Neural cell (in vitro differentiated cells): ENCODE data around the gene DNAJC15. TPM values are rescaled to one million over a fixed set of nuclear protein-coding genes. Genes with fewer than 3 reads are reported as not detected.

Experiments used
- H2AFZ ChIP-seq: fragments of 200-600, 300-800 bp; sonication (generic), shearing (Covaris generic); 2 replicates; pipeline ENCODE4 v1.6.0; 2014; ENCODE audit warnings: low read depth, mild to moderate bottlenecking, antibody characterized with exemption, low read length, moderate library complexity
- H3F3A ChIP-seq: fragments of 200-600 bp; shearing (Covaris generic); 2 replicates; pipeline ENCODE4 v1.6.1; 2016; ENCODE audit warnings: mild to moderate bottlenecking, moderate library complexity, mixed read lengths, antibody characterized with exemption, low read length; ENCODE audit not compliant: insufficient read depth, poor library complexity, severe bottlenecking
- H3K27ac ChIP-seq: fragments of 200-600, 300-800 bp; sonication (generic), shearing (Covaris generic); 2 replicates; pipeline ENCODE4 v1.5.1; 2014; ENCODE audit warnings: mild to moderate bottlenecking, low read length, moderate library complexity
- H3K27me3 ChIP-seq: fragments of 300-800, 200-600 bp; sonication (generic), shearing (Covaris generic); 2 replicates; pipeline ENCODE4 v1.6.0; 2014; ENCODE audit warnings: mild to moderate bottlenecking, low read depth, low read length, moderate library complexity; ENCODE audit not compliant: insufficient read depth
- H3K36me3 ChIP-seq: fragments of 300-800, 200-600 bp; sonication (generic), shearing (Covaris generic); 2 replicates; pipeline ENCODE4 v1.5.1; 2014; ENCODE audit warnings: mild to moderate bottlenecking, antibody characterized with exemption, low read length, moderate library complexity; ENCODE audit not compliant: insufficient read depth
- H3K4me2 ChIP-seq: fragments of 300-800, 200-600 bp; sonication (generic), shearing (Covaris generic); 2 replicates; pipeline ENCODE4 v1.6.0; 2014; ENCODE audit warnings: mild to moderate bottlenecking, low read length
- H3K4me3 ChIP-seq: fragments of 300-800, 200-600 bp; sonication (generic), shearing (Covaris generic); 2 replicates; pipeline ENCODE4 v1.5.1; 2014; ENCODE audit warnings: mild to moderate bottlenecking, low read length, moderate library complexity
- H3K79me2 ChIP-seq: fragments of 200-600 bp; shearing (Covaris generic); replicated peaks from 2 replicates; pipeline ENCODE4 v1.6.0; 2014; ENCODE audit warnings: mild to moderate bottlenecking, low read length, moderate library complexity; ENCODE audit not compliant: insufficient read depth
- H3K9ac ChIP-seq: fragments of 300-800, 200-600 bp; sonication (generic), shearing (Covaris generic); 2 replicates; pipeline ENCODE4 v1.6.1; 2016; ENCODE audit warnings: mild to moderate bottlenecking, low read length, mixed read lengths
- H3K9me2 ChIP-seq: fragments of 200-600 bp; shearing (Covaris generic); 2 replicates; pipeline ENCODE4 v1.6.1; 2016; ENCODE audit warnings: mild to moderate bottlenecking, low read length, mixed read lengths; ENCODE audit not compliant: insufficient read depth
- H3K9me3 ChIP-seq: fragments of 200-600, 300-800 bp; sonication (generic), shearing (Covaris generic); 2 replicates; pipeline ENCODE4 v1.6.1; 2016; ENCODE audit warnings: mild to moderate bottlenecking, mixed run types, low read length, moderate library complexity, mixed read lengths
- H4K20me1 ChIP-seq: fragments of 200-600 bp; shearing (Covaris generic); 2 replicates; pipeline ENCODE4 v1.6.1; 2016; ENCODE audit warnings: mild to moderate bottlenecking, mixed run types; ENCODE audit not compliant: insufficient read depth
- CTCF ChIP-seq: fragments of 450-650 bp; IDR thresholded peaks from 2 replicates; pipeline ENCODE4 v1.5.1; 2014; ENCODE audit warnings: antibody characterized with exemption, mild to moderate bottlenecking, moderate library complexity; ENCODE audit not compliant: poor library complexity, severe bottlenecking
- EP300 ChIP-seq: fragments of 450-650 bp; conservative IDR thresholded peaks from 2 replicates; pipeline ENCODE4 v1.6.1; 2014; ENCODE audit warnings: antibody characterized with exemption, mild to moderate bottlenecking, moderate library complexity; ENCODE audit not compliant: poor library complexity, severe bottlenecking
- EZH2 ChIP-seq: fragments of 200-600, 300-800 bp; shearing (Covaris generic), sonication (generic); IDR thresholded peaks from 2 replicates; pipeline ENCODE4 v1.6.1; 2014; ENCODE audit warnings: antibody characterized with exemption, low read length, borderline replicate concordance, mild to moderate bottlenecking; ENCODE audit not compliant: insufficient read depth, poor library complexity, severe bottlenecking
- MXI1 ChIP-seq: fragments of 450-650 bp; conservative IDR thresholded peaks from 2 replicates; pipeline ENCODE4 v1.6.1; 2014; ENCODE audit warnings: antibody characterized with exemption, mild to moderate bottlenecking; ENCODE audit not compliant: poor library complexity, severe bottlenecking
- POLR2AphosphoS5 ChIP-seq: IDR thresholded peaks from 2 replicates; pipeline ENCODE4 v1.6.1; 2012
- RAD21 ChIP-seq: fragments of 450-650 bp; conservative IDR thresholded peaks from 2 replicates; pipeline ENCODE4 v1.6.1; 2014; ENCODE audit warnings: antibody characterized with exemption, mild to moderate bottlenecking, moderate library complexity
- SMC3 ChIP-seq: fragments of 450-650 bp; conservative IDR thresholded peaks from 2 replicates; pipeline ENCODE4 v1.6.1; 2014; ENCODE audit warnings: antibody characterized with exemption, mild to moderate bottlenecking, moderate library complexity; ENCODE audit not compliant: poor library complexity
- TAF1 ChIP-seq: IDR thresholded peaks from 2 replicates; pipeline ENCODE4 v1.6.1; 2012; ENCODE audit warnings: low read depth
- polyA plus RNA-seq: library from polyadenylated mRNA; depleted of rRNA; stranded (reverse); fragments of >200 nt; gene quantifications from 2 replicates; pipeline ENCODE4 v1.2.3, GENCODE V29; 2014
- TF ChIP-seq, protein P1 (sequence below): IDR thresholded peaks from 2 replicates; pipeline ENCODE4 v1.6.1; 2012; ENCODE audit warnings: borderline replicate concordance

DNAJC15 gene
- polyA plus RNA-seq, 1 donor from 2014 or later, result 0.84 TPM

DNA sequence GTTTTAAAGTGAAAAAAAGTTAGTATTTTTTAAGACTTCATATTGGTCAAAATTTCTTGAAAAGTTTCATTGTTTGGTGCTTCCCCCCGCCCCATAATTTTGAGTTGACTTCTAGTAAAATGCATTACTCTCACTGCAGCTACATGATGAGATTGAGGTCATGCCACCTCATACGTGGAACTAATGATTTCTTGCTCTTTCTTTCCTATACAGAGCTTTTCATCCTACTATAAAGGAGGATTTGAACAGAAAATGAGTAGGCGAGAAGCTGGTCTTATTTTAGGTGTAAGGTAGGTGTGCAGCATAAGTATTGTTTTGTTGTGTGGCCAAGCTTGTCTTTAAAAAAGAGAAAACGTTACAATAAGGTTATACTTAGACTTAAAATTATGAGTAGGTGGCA is 55.0 kb downstream of the DNAJC15 start:
- no peaks in the 10 kb centered on the region for H3K9me2 ChIP-seq
- no peak overlapping the region for H3K9ac ChIP-seq
- H3K79me2 ChIP-seq, result no peaks in the 10 kb centered on the region
- H3K27ac ChIP-seq, result no peak overlapping the region
- H3K4me2 ChIP-seq, result no peak overlapping the region
- no peaks in the 10 kb centered on the region for H4K20me1 ChIP-seq
- no peak for TF ChIP-seq RAD21
- TF ChIP-seq, protein P1, sequence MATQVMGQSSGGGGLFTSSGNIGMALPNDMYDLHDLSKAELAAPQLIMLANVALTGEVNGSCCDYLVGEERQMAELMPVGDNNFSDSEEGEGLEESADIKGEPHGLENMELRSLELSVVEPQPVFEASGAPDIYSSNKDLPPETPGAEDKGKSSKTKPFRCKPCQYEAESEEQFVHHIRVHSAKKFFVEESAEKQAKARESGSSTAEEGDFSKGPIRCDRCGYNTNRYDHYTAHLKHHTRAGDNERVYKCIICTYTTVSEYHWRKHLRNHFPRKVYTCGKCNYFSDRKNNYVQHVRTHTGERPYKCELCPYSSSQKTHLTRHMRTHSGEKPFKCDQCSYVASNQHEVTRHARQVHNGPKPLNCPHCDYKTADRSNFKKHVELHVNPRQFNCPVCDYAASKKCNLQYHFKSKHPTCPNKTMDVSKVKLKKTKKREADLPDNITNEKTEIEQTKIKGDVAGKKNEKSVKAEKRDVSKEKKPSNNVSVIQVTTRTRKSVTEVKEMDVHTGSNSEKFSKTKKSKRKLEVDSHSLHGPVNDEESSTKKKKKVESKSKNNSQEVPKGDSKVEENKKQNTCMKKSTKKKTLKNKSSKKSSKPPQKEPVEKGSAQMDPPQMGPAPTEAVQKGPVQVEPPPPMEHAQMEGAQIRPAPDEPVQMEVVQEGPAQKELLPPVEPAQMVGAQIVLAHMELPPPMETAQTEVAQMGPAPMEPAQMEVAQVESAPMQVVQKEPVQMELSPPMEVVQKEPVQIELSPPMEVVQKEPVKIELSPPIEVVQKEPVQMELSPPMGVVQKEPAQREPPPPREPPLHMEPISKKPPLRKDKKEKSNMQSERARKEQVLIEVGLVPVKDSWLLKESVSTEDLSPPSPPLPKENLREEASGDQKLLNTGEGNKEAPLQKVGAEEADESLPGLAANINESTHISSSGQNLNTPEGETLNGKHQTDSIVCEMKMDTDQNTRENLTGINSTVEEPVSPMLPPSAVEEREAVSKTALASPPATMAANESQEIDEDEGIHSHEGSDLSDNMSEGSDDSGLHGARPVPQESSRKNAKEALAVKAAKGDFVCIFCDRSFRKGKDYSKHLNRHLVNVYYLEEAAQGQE, result no peak
- no peaks in the 10 kb centered on the region for H3K27me3 ChIP-seq
- no peak overlapping the region for H2AFZ ChIP-seq
- H3K4me3 ChIP-seq, result no peak overlapping the region
- no peaks in the 10 kb centered on the region for H3K9me3 ChIP-seq
- H3K36me3 ChIP-seq, result no peaks in the 10 kb centered on the region
- no peaks in the 10 kb centered on the region for H3F3A ChIP-seq

GRCh38 chr13:43079392-43079931 is 56.1 kb downstream of the DNAJC15 start:
- no peaks in the 10 kb centered on the region for H4K20me1 ChIP-seq
- H3K9me3 ChIP-seq, result no peaks in the 10 kb centered on the region
- H2AFZ ChIP-seq, result no peak overlapping the region
- H3K27ac ChIP-seq, result no peak overlapping the region
- no peaks in the 10 kb centered on the region for H3K36me3 ChIP-seq
- no peak overlapping the region for H3K4me2 ChIP-seq
- H3K4me3 ChIP-seq, result no peak overlapping the region
- no peaks in the 10 kb centered on the region for H3K79me2 ChIP-seq
- no peaks in the 10 kb centered on the region for H3K27me3 ChIP-seq
- no peak for TF ChIP-seq SMC3
- TF ChIP-seq EZH2, result no peak
- no peak for TF ChIP-seq POLR2AphosphoS5
- TF ChIP-seq TAF1, result no peak
- TF ChIP-seq RAD21, result no peak
- TF ChIP-seq, protein P1, result no peak
- TF ChIP-seq MXI1, result no peak
- no peak for TF ChIP-seq CTCF
- no peak for TF ChIP-seq EP300
- no peaks in the 10 kb centered on the region for H3F3A ChIP-seq
- no peak overlapping the region for H3K9ac ChIP-seq
- no peaks in the 10 kb centered on the region for H3K9me2 ChIP-seq
